ENCODE data around the gene AGAP3. TPM values are rescaled to one million over a fixed set of nuclear protein-coding genes. Genes with fewer than 3 reads are reported as not detected.

Gene AGAP3
- total RNA-seq, 2 donors from 2014 or later = 29.8 to 42.1 TPM

DNA sequence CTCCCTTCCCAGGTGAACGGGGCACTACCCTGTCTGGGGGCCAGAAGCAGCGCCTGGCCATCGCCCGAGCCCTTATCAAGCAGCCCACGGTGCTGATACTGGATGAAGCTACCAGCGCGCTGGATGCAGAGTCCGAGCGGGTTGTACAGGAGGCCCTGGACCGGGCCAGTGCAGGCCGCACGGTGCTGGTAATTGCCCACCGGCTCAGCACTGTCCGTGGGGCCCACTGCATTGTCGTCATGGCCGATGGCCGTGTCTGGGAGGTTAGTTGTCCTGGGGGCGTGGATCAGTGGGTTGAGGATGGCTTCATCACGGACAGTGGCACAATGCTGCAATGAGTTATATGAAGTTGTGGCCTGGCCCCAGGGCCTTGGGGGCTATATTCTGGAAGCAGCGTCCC lies 42.3 kb upstream of the AGAP3 start:
- no peaks in the 10 kb centered on the region for H3K27me3 ChIP-seq
- H3K36me3 ChIP-seq = peaks cover 9% of the 10 kb centered on the region
- TF ChIP-seq, protein P1, sequence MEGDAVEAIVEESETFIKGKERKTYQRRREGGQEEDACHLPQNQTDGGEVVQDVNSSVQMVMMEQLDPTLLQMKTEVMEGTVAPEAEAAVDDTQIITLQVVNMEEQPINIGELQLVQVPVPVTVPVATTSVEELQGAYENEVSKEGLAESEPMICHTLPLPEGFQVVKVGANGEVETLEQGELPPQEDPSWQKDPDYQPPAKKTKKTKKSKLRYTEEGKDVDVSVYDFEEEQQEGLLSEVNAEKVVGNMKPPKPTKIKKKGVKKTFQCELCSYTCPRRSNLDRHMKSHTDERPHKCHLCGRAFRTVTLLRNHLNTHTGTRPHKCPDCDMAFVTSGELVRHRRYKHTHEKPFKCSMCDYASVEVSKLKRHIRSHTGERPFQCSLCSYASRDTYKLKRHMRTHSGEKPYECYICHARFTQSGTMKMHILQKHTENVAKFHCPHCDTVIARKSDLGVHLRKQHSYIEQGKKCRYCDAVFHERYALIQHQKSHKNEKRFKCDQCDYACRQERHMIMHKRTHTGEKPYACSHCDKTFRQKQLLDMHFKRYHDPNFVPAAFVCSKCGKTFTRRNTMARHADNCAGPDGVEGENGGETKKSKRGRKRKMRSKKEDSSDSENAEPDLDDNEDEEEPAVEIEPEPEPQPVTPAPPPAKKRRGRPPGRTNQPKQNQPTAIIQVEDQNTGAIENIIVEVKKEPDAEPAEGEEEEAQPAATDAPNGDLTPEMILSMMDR (IDR thresholded peaks at IDR 0.05) = no peak
- H3K4me1 ChIP-seq = peaks cover 3 to 23% of the 10 kb centered on the region in 2 donors
- H3K9me3 ChIP-seq = no peaks in the 10 kb centered on the region
- DNase-seq (ENCODE audit: low spot score) = no peak
- H3K4me3 ChIP-seq = no peak overlapping the region
- no peak overlapping the region for H3K27ac ChIP-seq

DNA sequence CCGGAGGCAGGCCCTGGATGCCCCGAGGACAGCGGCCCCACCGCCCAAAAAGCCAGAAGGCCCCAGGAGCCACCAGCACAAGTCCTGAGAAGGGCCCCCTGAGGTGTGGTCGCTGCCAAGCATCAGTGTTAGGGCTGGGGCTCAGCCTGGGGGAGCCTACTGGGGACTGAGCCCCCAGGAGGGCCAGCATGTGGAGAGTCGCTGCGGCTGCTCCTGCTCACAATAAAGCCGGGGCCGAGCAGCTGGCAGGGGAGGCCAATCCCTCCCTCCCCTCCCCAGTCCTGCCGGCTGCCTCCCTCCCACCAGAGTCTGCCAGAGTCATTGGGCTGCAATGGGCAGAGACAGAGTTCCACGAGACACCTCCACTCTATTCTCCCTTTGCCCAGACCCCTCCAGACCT lies 41.0 kb upstream of the AGAP3 start:
- no peak for DNase-seq (ENCODE audit: low spot score)
- TF ChIP-seq, protein P1 (IDR thresholded peaks at IDR 0.05) = no peak
- Histone ChIP-seq H3K4me3 (no peak overlapping the region), H3K9me3 (no peaks in the 10 kb centered on the region), H3K4me1 (peaks cover 0 to 12% of the 10 kb centered on the region in 2 donors), H3K27me3 (no peaks in the 10 kb centered on the region), H3K36me3 (peaks cover 9% of the 10 kb centered on the region), H3K27ac (no peak overlapping the region)

DNA sequence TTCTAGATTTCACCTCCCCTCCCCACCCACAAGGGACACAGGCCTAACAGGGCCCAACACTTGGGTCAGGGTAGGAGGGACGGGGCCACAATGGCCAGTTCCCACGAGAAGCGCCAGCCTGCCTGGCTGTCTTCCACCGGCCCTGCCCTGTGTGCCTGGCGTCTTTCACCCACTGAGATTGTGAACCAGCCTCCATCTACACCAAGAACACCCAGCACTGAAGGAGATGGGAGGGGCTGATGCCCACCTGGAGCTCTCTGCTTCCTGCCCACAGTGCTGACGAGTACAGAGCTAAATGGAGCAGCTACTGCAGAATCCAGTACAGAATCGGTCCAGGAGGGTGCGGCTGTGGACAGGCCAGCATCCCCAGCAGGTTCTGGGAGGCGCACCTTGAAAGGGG lies 40.3 kb upstream of the AGAP3 start:
- no peaks in the 10 kb centered on the region for H3K9me3 ChIP-seq
- no peaks in the 10 kb centered on the region for H3K27me3 ChIP-seq
- no peak for DNase-seq (ENCODE audit: low spot score)
- H3K27ac ChIP-seq = no peak overlapping the region
- H3K4me3 ChIP-seq = no peak overlapping the region
- H3K36me3 ChIP-seq = peaks cover 9% of the 10 kb centered on the region
- H3K4me1 ChIP-seq = peaks cover 0 to 15% of the 10 kb centered on the region in 2 donors
- TF ChIP-seq, protein P1 (IDR thresholded peaks at IDR 0.05) = no peak

DNA sequence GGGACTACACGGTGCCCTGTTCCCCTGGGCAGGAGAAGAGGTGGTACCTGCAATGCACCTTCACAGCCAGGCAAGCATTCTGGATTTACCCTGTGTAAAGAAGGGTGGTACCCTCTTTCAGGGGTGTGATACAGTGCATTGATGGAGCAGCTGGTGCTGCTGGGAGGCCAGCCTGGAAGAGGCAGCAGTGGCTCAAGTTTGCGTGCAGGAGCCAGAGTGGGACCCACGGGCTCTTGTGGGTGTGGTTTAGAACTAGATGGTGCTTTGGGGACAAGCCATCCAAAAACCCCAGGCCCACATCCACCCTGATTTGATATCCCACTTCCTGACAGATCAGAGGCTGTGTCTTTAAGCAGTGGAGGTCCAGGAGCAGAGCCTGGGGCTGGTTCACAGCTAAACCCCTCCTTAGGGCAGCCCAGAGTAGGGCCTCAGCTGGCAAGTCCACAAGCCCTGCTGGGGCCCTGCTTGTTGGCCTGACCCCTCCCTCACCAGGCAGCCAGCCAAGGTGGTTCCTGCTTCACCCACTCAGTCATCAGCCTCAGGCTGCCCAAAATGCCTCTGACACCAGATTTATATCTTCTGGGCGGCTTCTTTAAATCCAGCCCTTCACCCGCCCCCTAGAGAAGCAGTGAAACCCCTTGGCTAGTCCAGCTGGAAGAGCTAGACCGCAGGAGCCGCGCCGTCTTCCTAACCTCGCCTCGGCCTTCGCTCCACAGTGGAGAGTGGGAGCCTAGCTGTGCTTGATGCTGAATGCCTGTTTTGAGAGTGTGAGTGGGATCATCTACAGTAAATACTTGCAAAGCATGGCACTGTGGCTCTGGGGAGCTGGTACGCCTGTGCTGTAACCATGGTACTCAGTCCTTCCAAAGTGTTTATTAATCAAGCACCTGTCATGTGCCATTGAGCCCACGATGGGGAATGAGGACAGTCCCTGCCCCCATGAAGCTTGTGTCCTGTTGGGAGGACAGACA lies 39.4 kb upstream of the AGAP3 start:
- Histone ChIP-seq H3K27me3 (no peaks in the 10 kb centered on the region), H3K36me3 (peaks cover 9% of the 10 kb centered on the region), H3K4me3 (no peak overlapping the region), H3K9me3 (no peaks in the 10 kb centered on the region), H3K4me1 (peaks cover 0 to 18% of the 10 kb centered on the region in 2 donors), H3K27ac (no peak overlapping the region)
- TF ChIP-seq, protein P1 (IDR thresholded peaks at IDR 0.05) = no peak
- DNase-seq (ENCODE audit: low spot score) = no peak

DNA sequence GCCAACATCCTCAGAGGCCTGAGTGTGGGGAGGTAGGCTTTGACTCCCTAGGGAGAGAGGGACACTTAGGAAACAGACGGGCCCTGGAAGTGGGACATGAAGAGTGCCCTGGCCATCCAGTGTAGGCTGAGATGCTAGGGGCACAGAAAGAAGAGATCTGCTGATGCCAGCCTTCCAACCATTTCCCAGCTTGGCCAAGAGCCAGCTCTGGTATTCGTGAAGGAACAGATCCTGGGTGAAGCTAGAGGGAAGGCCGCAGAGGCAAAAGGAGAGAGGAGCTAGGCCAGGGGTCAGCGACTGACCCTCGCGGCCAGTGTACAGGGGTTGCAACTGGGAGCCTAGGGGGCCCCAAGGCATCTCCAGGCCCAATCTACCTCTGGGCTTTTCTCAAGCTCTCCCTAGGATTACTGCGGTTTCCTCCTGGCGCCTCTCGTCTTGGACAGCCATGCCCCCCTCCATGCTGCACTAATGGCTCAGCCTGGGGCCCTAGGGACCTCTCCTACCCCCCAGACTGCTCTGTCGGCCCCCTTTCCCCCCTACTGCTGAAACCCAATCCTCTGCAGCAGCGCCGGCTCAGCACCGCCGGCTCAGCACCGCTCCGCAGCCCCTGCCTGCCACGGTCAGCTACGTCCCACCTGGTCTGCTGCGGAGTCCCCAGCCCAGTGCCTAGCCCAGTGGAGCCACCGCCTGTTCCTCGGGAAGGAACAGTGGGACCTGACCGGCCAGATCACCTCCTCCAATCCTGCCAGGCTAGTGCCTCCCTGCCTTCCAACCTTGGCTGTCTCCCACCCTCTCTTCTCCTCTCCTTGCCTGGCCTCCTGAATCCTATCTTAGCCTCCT lies 38.1 kb upstream of the AGAP3 start, which contains the start of gene ASIC3:
Gene ASIC3 (plus strand): TSS at position 556 of the 840 bp plus-strand sequence. CDS start 355 bp downstream, outside the sequence.
- H3K27ac ChIP-seq = no peak within 1 kb of the TSS
- H3K4me1 ChIP-seq = peaks cover 0 to 18% of the 10 kb centered on the region in 2 donors
- no peak for DNase-seq (ENCODE audit: low spot score)
- no peak within 1 kb of the TSS for H3K4me3 ChIP-seq
- H3K36me3 ChIP-seq = peaks cover 9% of the 10 kb centered on the region
- no peaks in the 10 kb centered on the region for H3K9me3 ChIP-seq
- H3K27me3 ChIP-seq = no peaks in the 10 kb centered on the region
- TF ChIP-seq, protein P1 (IDR thresholded peaks at IDR 0.05) = no peak

All from right atrium auricular region (tissue), 2 donors.